Thoracic aorta (tissue), 2 donors: ENCODE results near the gene CGRRF1. TPM values are rescaled to one million over a fixed set of nuclear protein-coding genes. Genes with fewer than 3 reads are reported as not detected.

Experiments used
- ATAC-seq: fragments of 150-250 bp; one replicate; pipeline ENCODE4 v1.8.0; 2017; ENCODE audit warnings: low read depth; ENCODE audit not compliant: insufficient number of reproducible peaks, low FRiP score
- DNase-seq: peaks from one replicate; pipeline ENCODE4 v3.0.0-alpha.2; 2020; ENCODE audit warnings: low spot score
- H3K27ac ChIP-seq, 2 donors: fragments of 200-600 bp; sonication (generic); 1 replicate in 1 of 2; 2 replicates in 1 of 2; pipeline ENCODE4 v1.5.1; 2016; ENCODE audit warnings: mild to moderate bottlenecking in 2 of 2, moderate library complexity in 2 of 2
- H3K27me3 ChIP-seq: fragments of 200-600 bp; sonication (generic); replicated peaks from 2 replicates; pipeline ENCODE4 v1.6.0; 2016; ENCODE audit warnings: mild to moderate bottlenecking; ENCODE audit not compliant: insufficient read depth
- H3K36me3 ChIP-seq: fragments of 200-600 bp; sonication (generic); one replicate; pipeline ENCODE4 v1.5.1; 2016
- H3K4me1 ChIP-seq, 2 donors: fragments of 200-600 bp; sonication (generic); 1 replicate in 1 of 2; 2 replicates in 1 of 2; pipeline versions ENCODE4 v1.5.1 to v1.6.0; 2016; ENCODE audit warnings: low read depth in 2 of 2, mild to moderate bottlenecking in 1 of 2; ENCODE audit not compliant: control insufficient read depth in 1 of 2
- H3K4me3 ChIP-seq: fragments of 200-600 bp; sonication (generic); 2 replicates; pipeline ENCODE4 v1.5.1; 2016; ENCODE audit warnings: mild to moderate bottlenecking
- H3K9me3 ChIP-seq: fragments of 200-600 bp; sonication (generic); 2 replicates; pipeline ENCODE4 v1.5.1; 2016
- CTCF ChIP-seq: fragments of 200-600 bp; sonication (generic); IDR thresholded peaks from one replicate; pipeline ENCODE4 v1.5.1; 2019; ENCODE audit warnings: antibody characterized with exemption
- total RNA-seq, 2 donors: library from RNA; depleted of rRNA; stranded (reverse); fragments of >200 nt; gene quantifications; one replicate each; pipeline versions ENCODE4 v1.1.0 to v1.2.3, GENCODE V29; 2016

CGRRF1 gene
- total RNA-seq, 2 donors from 2014 or later = 15.2 to 42.2 TPM

- no peak overlapping the region for H3K27ac ChIP-seq
- no peak for TF ChIP-seq CTCF
- ATAC-seq (no peak), DNase-seq (no peak)
- H3K4me1 ChIP-seq = peaks cover 15 to 31% of the 10 kb centered on the region in 2 donors
- H3K36me3 ChIP-seq = peaks cover 5% of the 10 kb centered on the region
- no peak overlapping the region for H3K4me3 ChIP-seq
- no peaks in the 10 kb centered on the region for H3K27me3 ChIP-seq
- no peaks in the 10 kb centered on the region for H3K9me3 ChIP-seq
Measured at GRCh38 chr14:54486685-54487084, 23.0 kb upstream of the CGRRF1 start.

- TF ChIP-seq CTCF = no peak
- Histone ChIP-seq H3K9me3 (no peaks in the 10 kb centered on the region), H3K27ac (peak overlapping the region; percentile 88 to 97), H3K4me1 (peaks cover 15 to 31% of the 10 kb centered on the region in 2 donors), H3K27me3 (no peaks in the 10 kb centered on the region), H3K36me3 (peaks cover 5% of the 10 kb centered on the region), H3K4me3 (peak overlapping the region; percentile 98)
- ATAC-seq = no peak
- DNase-seq = no peak
Measured at GRCh38 chr14:54487771-54488170, 21.9 kb upstream of the CGRRF1 start.

GRCh38 chr14:54488318-54488645 lies 21.4 kb upstream of the CGRRF1 start:
- Histone ChIP-seq H3K4me1 (peaks cover 15 to 31% of the 10 kb centered on the region in 2 donors), H3K36me3 (peaks cover under 1% of the 10 kb centered on the region), H3K27ac (peak overlapping the region; percentile 88 to 97), H3K4me3 (peak overlapping the region; percentile 98), H3K27me3 (no peaks in the 10 kb centered on the region), H3K9me3 (no peaks in the 10 kb centered on the region)
- ATAC-seq (no peak), DNase-seq (no peak)
- TF ChIP-seq CTCF = no peak

DNA sequence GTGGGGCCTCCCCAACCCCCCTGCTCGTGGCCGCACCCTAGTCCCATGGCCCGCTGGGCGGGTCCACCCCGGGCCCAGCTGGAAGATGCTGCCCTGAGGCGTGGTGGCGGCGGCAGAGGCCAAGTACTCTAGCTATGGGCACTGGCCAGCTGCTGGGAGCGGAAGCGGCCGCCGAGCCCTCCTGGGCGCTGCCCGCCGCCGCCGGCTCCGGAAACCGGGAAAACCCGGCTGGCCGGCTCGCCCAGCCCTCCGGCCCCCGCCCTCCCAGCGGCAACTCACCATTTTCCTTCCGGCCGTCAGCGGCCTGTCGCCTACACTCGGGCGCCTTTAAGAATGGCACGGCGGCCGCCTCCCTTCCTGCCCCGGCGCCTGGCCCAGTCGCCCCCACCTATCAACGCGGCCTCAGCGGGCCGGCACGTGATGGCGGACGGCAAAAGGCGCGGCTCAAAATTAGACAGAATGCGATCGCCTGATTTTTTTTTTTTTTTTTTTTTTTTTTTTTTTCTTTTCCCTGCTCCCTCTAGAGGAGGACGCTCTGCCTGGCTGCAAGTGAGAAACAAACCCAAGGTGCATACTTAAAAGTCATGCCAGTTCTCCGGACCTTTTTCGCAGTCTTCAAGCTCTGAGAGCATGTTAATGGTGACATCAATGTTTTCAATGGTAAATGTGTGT lies 20.9 kb upstream of the CGRRF1 start, which contains the start of gene GMFB:
Gene GMFB (minus strand): TSS at position 335 of the 672 bp plus-strand sequence. CDS start 53 bp downstream, at position 282.
- ATAC-seq (peak; percentile 99), DNase-seq (peak; percentile 74)
- H3K9me3 ChIP-seq = no peaks in the 10 kb centered on the region
- H3K4me1 ChIP-seq = peaks cover 15 to 31% of the 10 kb centered on the region in 2 donors
- no peaks in the 10 kb centered on the region for H3K36me3 ChIP-seq
- no peaks in the 10 kb centered on the region for H3K27me3 ChIP-seq
- peak within 1 kb of the TSS; percentile 98 for H3K4me3 ChIP-seq
- peak within 1 kb of the TSS; percentile 88 to 97 for H3K27ac ChIP-seq
- TF ChIP-seq CTCF = peak; percentile 21

DNA sequence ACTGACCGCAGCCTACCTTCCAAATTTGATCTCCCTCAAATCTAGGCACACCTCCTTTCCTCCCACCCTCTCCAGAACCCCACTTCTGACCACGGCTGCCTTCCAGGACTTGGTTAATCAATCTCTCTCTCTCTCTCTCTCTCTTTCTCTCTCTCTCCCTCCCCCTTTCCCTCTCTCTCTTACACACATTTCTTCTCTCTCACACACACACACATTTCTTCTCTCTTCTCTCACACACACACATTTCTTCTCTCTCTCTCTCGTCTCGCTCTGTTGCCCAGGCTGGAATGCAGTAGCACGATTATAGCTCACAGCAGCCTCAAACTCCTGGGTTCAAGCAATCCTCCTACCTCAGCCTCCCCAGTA lies 20.4 kb upstream of the CGRRF1 start:
- Histone ChIP-seq H3K4me3 (peak overlapping the region; percentile 98), H3K9me3 (no peaks in the 10 kb centered on the region), H3K27me3 (no peaks in the 10 kb centered on the region), H3K27ac (peak overlapping the region; percentile 74 to 97), H3K4me1 (peaks cover 15 to 31% of the 10 kb centered on the region in 2 donors), H3K36me3 (no peaks in the 10 kb centered on the region)
- TF ChIP-seq CTCF = no peak
- ATAC-seq (no peak), DNase-seq (no peak)
